IMR-90 (cell line): ENCODE measurements around the gene CD248. TPM values are rescaled to one million over a fixed set of nuclear protein-coding genes. Genes with fewer than 3 reads are reported as not detected.

ENCODE experiments used
- ATAC-seq: fragments of 200-7000 bp; cut with Tn5 transposase; 2 replicates; pipeline ENCODE4 v1.9.1; 2020; ENCODE audit warnings: low read depth, mild to moderate bottlenecking, moderate library complexity
- BruUV-seq: library from RNA; stranded (reverse); fragments of 400-500 nt; replicated peaks from 2 replicates; lab custom pipeline; 2021; lab: Mats Ljungman, UMichigan
- CTCF ChIA-PET: fragments of 300-600 bp; formaldehyde crosslinking; extraction: SDS; loops from one replicate; lab custom pipeline; 2021; ENCODE audit warnings: antibody characterized with exemption; lab: Yijun Ruan, JAX
- POLR2A ChIA-PET: fragments of 300-600 bp; sonication (Branson Sonifier 250); formaldehyde crosslinking; loops from one replicate; lab custom pipeline; 2022; ENCODE audit warnings: antibody characterized with exemption; ENCODE audit not compliant: unreplicated experiment; lab: Charles Lee
- DNase-seq: peaks from one replicate; pipeline ENCODE4 v3.0.0; 2013
- H2AFZ ChIP-seq: replicated peaks from 2 replicates; pipeline ENCODE3; 2013; ENCODE audit warnings: low read length, mild to moderate bottlenecking; ENCODE audit not compliant: poor library complexity
- H2AK5ac ChIP-seq: 2 replicates; pipeline ENCODE4 v1.6.1; 2013; ENCODE audit warnings: low read depth, low read length, inconsistent platforms
- H2AK9ac ChIP-seq: replicated peaks from 2 replicates; pipeline ENCODE3; 2013; ENCODE audit warnings: mild to moderate bottlenecking, low read depth, low read length, moderate library complexity; ENCODE audit not compliant: poor library complexity
- H2BK120ac ChIP-seq: 2 replicates; pipeline ENCODE4 v1.6.1; 2013; ENCODE audit warnings: low read depth, low read length, inconsistent platforms
- H2BK15ac ChIP-seq: 3 replicates; pipeline ENCODE4 v1.6.1; 2013; ENCODE audit warnings: low read depth, low read length, inconsistent platforms
- H2BK20ac ChIP-seq: 2 replicates; pipeline ENCODE4 v1.6.1; 2013; ENCODE audit warnings: low read depth, mild to moderate bottlenecking, inconsistent platforms, low read length, moderate library complexity
- H2BK5ac ChIP-seq: 2 replicates; pipeline ENCODE4 v1.6.1; 2013; ENCODE audit warnings: mild to moderate bottlenecking, low read depth, low read length, inconsistent platforms; ENCODE audit not compliant: poor library complexity, severe bottlenecking
- H3K14ac ChIP-seq: replicated peaks from 2 replicates; pipeline ENCODE4 v1.6.1; 2013; ENCODE audit warnings: low read depth, low read length, inconsistent platforms
- H3K18ac ChIP-seq: 2 replicates; pipeline ENCODE4 v1.6.1; 2013; ENCODE audit warnings: low read depth, low read length, control low read depth
- H3K23ac ChIP-seq: 2 replicates; pipeline ENCODE4 v1.6.1; 2013; ENCODE audit warnings: low read depth, low read length, inconsistent platforms
- H3K27ac ChIP-seq: 2 replicates; pipeline ENCODE4 v1.5.1; 2013; ENCODE audit warnings: mild to moderate bottlenecking, control low read depth, low read length; ENCODE audit not compliant: insufficient read depth
- H3K27me3 ChIP-seq: 2 replicates; pipeline ENCODE4 v1.6.1; 2013; ENCODE audit warnings: low read length; ENCODE audit not compliant: control insufficient read depth, insufficient read depth
- H3K36me3 ChIP-seq: 2 replicates; pipeline ENCODE4 v1.6.1; 2013; ENCODE audit warnings: low read length, mixed read lengths; ENCODE audit not compliant: control insufficient read depth, insufficient read depth
- H3K4ac ChIP-seq: 2 replicates; pipeline ENCODE4 v1.6.1; 2013; ENCODE audit warnings: low read depth, low read length, inconsistent platforms
- H3K4me1 ChIP-seq: 2 replicates; pipeline ENCODE4 v1.6.1; 2013; ENCODE audit warnings: low read length, mixed read lengths; ENCODE audit not compliant: control insufficient read depth, insufficient read depth
- H3K4me2 ChIP-seq: 2 replicates; pipeline ENCODE4 v1.6.1; 2013; ENCODE audit warnings: low read depth, mild to moderate bottlenecking, control low read depth, low read length, moderate library complexity
- H3K4me3 ChIP-seq: 2 replicates; pipeline ENCODE4 v1.5.1; 2013; ENCODE audit warnings: low read depth, mild to moderate bottlenecking, control low read depth, low read length, moderate library complexity; ENCODE audit not compliant: insufficient read depth
- H3K56ac ChIP-seq: 2 replicates; pipeline ENCODE4 v1.6.1; 2013; ENCODE audit warnings: low read length, inconsistent platforms; ENCODE audit not compliant: insufficient read depth; ENCODE audit errors: extremely low read depth
- H3K79me1 ChIP-seq, 2 experiments: 2 replicates each; pipeline ENCODE4 v1.6.1; 2013; ENCODE audit warnings: low read length in 2 of 2, inconsistent platforms in 1 of 2, low read depth in 1 of 2
- H3K9ac ChIP-seq: 2 replicates; pipeline ENCODE4 v1.6.1; 2013; ENCODE audit warnings: low read depth, low read length, control low read depth
- H3K9me1 ChIP-seq: 2 replicates; pipeline ENCODE4 v1.6.1; 2013; ENCODE audit warnings: low read length, inconsistent platforms; ENCODE audit not compliant: insufficient read depth
- H3K9me3 ChIP-seq: 2 replicates; pipeline ENCODE4 v1.6.1; 2013; ENCODE audit warnings: low read length; ENCODE audit not compliant: control insufficient read depth, insufficient read depth
- H4K20me1 ChIP-seq: 2 replicates; pipeline ENCODE4 v1.6.1; 2013; ENCODE audit warnings: low read length, inconsistent platforms; ENCODE audit not compliant: insufficient read depth
- H4K5ac ChIP-seq: 2 replicates; pipeline ENCODE4 v1.6.1; 2013; ENCODE audit warnings: mild to moderate bottlenecking, low read depth, low read length, control low read depth
- H4K8ac ChIP-seq, 2 experiments: 2 replicates each; pipeline ENCODE4 v1.6.1; 2013; ENCODE audit warnings: low read depth in 2 of 2, low read length in 2 of 2, control low read depth in 1 of 2, inconsistent platforms in 1 of 2
- H4K91ac ChIP-seq: 2 replicates; pipeline ENCODE4 v1.6.1; 2013; ENCODE audit warnings: low read depth, low read length, inconsistent platforms; ENCODE audit not compliant: insufficient read depth
- BHLHE40 ChIP-seq: fragments of 150-350 bp; IDR thresholded peaks from 2 replicates; pipeline ENCODE4 v1.6.1; 2016; ENCODE audit warnings: mild to moderate bottlenecking, low read depth, low read length
- CTCF ChIP-seq: conservative IDR thresholded peaks from 2 replicates; pipeline ENCODE4 v1.5.1; 2012; ENCODE audit warnings: mild to moderate bottlenecking, low read depth, low read length, improper control_type of control experiment
- MAZ ChIP-seq: IDR thresholded peaks from 2 replicates; pipeline ENCODE4 v1.6.1; 2012; ENCODE audit warnings: low read depth, mild to moderate bottlenecking, low read length, improper control_type of control experiment, moderate library complexity, borderline replicate concordance
- MXI1 ChIP-seq: IDR thresholded peaks from 2 replicates; pipeline ENCODE4 v1.6.1; 2012; ENCODE audit warnings: low read depth, mild to moderate bottlenecking, low read length, moderate library complexity, borderline replicate concordance
- NFE2L2 ChIP-seq: fragments of 150-350 bp; IDR thresholded peaks from 2 replicates; pipeline ENCODE4 v1.6.1; 2016; ENCODE audit warnings: low read depth, mild to moderate bottlenecking, low read length
- POLR2A ChIP-seq: IDR thresholded peaks from 2 replicates; pipeline ENCODE4 v1.6.1; 2012; ENCODE audit warnings: mild to moderate bottlenecking, low read depth, low read length
- RFX5 ChIP-seq: IDR thresholded peaks from 2 replicates; pipeline ENCODE4 v1.8.0; 2012; ENCODE audit warnings: low read depth, mild to moderate bottlenecking, low read length, moderate library complexity
- SMC3 ChIP-seq: fragments of 150-350 bp; IDR thresholded peaks from 2 replicates; pipeline ENCODE4 v1.6.1; 2016; ENCODE audit warnings: low read depth, mild to moderate bottlenecking, antibody characterized with exemption, low read length, moderate library complexity
- WGBS, 2 experiments: methylation state at CpG; one replicate each; pipeline versions ENCODE4 v1.1.5 to v1.1.7; 2013; ENCODE audit warnings: missing lambda C conversion rate in 2 of 2; ENCODE audit not compliant: insufficient read length in 1 of 2; ENCODE audit errors: extremely low coverage in 2 of 2; 5-methylcytosine and 5-hydroxymethylcytosine counted together
- dilution Hi-C: fragments of 300-500 bp; cut with HindIII; formaldehyde crosslinking; loops from one replicate; pipeline ENCODE4 v1.14.3; 2018; ENCODE audit warnings: low sequenced_read_pairs; ENCODE audit not compliant: unreplicated experiment
- in situ Hi-C: fragments of 300-500 bp; cut with MboI; formaldehyde crosslinking; loops from 3 replicates; pipeline ENCODE4 v1.14.3; 2019; ENCODE audit warnings: low sequenced_read_pairs, inconsistent platforms, mixed read lengths
- intact Hi-C: fragments of 100-400 bp; cut with micrococcal nuclease; formaldehyde crosslinking; loops from 2 replicates; pipeline ENCODE4 v1.10.0; 2022
- polyA plus RNA-seq, 3 experiments: library from polyadenylated mRNA; depleted of rRNA; stranded (reverse); fragments of >200 nt; gene quantifications; 2 replicates each; pipeline ENCODE4 v1.2.3, GENCODE V29; 2012; ENCODE audit warnings: low replicate concordance in 1 of 3
- total RNA-seq: library from RNA; depleted of rRNA; stranded (reverse); fragments of >200 nt; gene quantifications from 2 replicates; pipeline ENCODE4 v1.2.3, GENCODE V29; 2012
- TF ChIP-seq, protein P1 (sequence below): fragments of 150-350 bp; IDR thresholded peaks from 2 replicates; pipeline ENCODE4 v1.6.1; 2016; ENCODE audit warnings: low read depth, mild to moderate bottlenecking, low read length, moderate library complexity, borderline replicate concordance

CD248 gene
- total and polyA plus RNA-seq, 2 of the 4 experiments (the other 2 are of a cell fraction) = 19.5 to 223 TPM

- dilution Hi-C loops = no loop called here
- H3K9me1 ChIP-seq = peaks cover 4% of the 10 kb centered on the region
- peak overlapping the region; percentile 35 for H3K18ac ChIP-seq
- ATAC-seq = 0 out of 2 replicates have a peak, but pooled peaks have one; percentile 0
- H3K27ac ChIP-seq = peak overlapping the region; percentile 93
- H3K79me1 ChIP-seq = peaks cover 0 to 36% of the 10 kb centered on the region in 2 experiments; a peak in 2 of 4 replicates
- H3K14ac ChIP-seq = peak overlapping the region; percentile 94
- H2AFZ ChIP-seq = peak overlapping the region; percentile 68
- no TSS peak for BruUV-seq
- H3K4me3 ChIP-seq = peak overlapping the region; percentile 72
- peak overlapping the region; percentile 81 for H3K4ac ChIP-seq
- H3K56ac ChIP-seq = peak overlapping the region; percentile 76
- H3K4me1 ChIP-seq = peaks cover 27% of the 10 kb centered on the region
- H3K27me3 ChIP-seq = no peaks in the 10 kb centered on the region
- intact Hi-C loops = no loop called here
- H3K9me3 ChIP-seq = no peaks in the 10 kb centered on the region
- ChIA-PET POLR2A (interaction anchor here (1.0 to 2.9 kb wide), 5 partner anchors 8 to 24 kb away, joined by 4 to 23 read pairs (median 7); partner anchors contain the start of gene RIN1), CTCF (interaction anchor here (0.8 to 2.4 kb wide), 7 partner anchors 14 to 75 kb away, joined by 3 to 17 read pairs (median 4); partner anchors contain the start of gene RIN1)
- peak overlapping the region; percentile 77 for H2BK5ac ChIP-seq
- H4K5ac ChIP-seq = peak overlapping the region; percentile 90
- H2AK5ac ChIP-seq = peak overlapping the region; percentile 77
- H4K8ac ChIP-seq = peak overlapping the region; percentile 67 to 74
- peak overlapping the region; percentile 89 for H2BK120ac ChIP-seq
- peak overlapping the region; percentile 85 for H3K4me2 ChIP-seq
- peak overlapping the region; percentile 93 for H2AK9ac ChIP-seq
- H3K36me3 ChIP-seq = no peaks in the 10 kb centered on the region
- H4K91ac ChIP-seq = peak overlapping the region; percentile 77
- WGBS, 2 experiments = 0% methylated on average over 6 of the region's 38 CpGs; no CpG with 5 or more reads in 1 of the 2 experiments
- no peak for TF ChIP-seq NFE2L2
- no peak for TF ChIP-seq BHLHE40
- TF ChIP-seq MAZ = peak; percentile 30; the same call in 1 of the 2 replicates
- no peak for TF ChIP-seq RFX5
- peak; percentile 47; the same call in 1 of the 2 replicates for TF ChIP-seq POLR2A
- peak; percentile 43 for TF ChIP-seq CTCF
- TF ChIP-seq, protein P1, sequence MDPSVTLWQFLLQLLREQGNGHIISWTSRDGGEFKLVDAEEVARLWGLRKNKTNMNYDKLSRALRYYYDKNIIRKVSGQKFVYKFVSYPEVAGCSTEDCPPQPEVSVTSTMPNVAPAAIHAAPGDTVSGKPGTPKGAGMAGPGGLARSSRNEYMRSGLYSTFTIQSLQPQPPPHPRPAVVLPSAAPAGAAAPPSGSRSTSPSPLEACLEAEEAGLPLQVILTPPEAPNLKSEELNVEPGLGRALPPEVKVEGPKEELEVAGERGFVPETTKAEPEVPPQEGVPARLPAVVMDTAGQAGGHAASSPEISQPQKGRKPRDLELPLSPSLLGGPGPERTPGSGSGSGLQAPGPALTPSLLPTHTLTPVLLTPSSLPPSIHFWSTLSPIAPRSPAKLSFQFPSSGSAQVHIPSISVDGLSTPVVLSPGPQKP = no peak
- 0 out of 2 replicates have a peak, but pooled peaks have one; percentile 28 for TF ChIP-seq MXI1
- TF ChIP-seq SMC3 = no peak
- DNase-seq = peak; percentile 40
- peak overlapping the region; percentile 90 for H3K23ac ChIP-seq
- peak overlapping the region; percentile 32 for H2BK20ac ChIP-seq
- in situ Hi-C loops = no loop called here
- peak overlapping the region; percentile 69; the same call in 1 of the 3 replicates for H2BK15ac ChIP-seq
- H4K20me1 ChIP-seq = peaks cover 39% of the 10 kb centered on the region
- H3K9ac ChIP-seq = peak overlapping the region; percentile 95
These were observed 3.3 kb downstream of the CD248 start for GRCh38 chr11:66313321-66314185.
